NCI-H526 (cell line): ENCODE data around the gene OSCAR.

Experiments used
- DNase-seq, 2 experiments: peaks; one replicate each; lab custom pipeline; 2025; lab: John Stamatoyannopoulos, UW

OSCAR gene, protein sequence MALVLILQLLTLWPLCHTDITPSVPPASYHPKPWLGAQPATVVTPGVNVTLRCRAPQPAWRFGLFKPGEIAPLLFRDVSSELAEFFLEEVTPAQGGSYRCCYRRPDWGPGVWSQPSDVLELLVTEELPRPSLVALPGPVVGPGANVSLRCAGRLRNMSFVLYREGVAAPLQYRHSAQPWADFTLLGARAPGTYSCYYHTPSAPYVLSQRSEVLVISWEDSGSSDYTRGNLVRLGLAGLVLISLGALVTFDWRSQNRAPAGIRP

DNA sequence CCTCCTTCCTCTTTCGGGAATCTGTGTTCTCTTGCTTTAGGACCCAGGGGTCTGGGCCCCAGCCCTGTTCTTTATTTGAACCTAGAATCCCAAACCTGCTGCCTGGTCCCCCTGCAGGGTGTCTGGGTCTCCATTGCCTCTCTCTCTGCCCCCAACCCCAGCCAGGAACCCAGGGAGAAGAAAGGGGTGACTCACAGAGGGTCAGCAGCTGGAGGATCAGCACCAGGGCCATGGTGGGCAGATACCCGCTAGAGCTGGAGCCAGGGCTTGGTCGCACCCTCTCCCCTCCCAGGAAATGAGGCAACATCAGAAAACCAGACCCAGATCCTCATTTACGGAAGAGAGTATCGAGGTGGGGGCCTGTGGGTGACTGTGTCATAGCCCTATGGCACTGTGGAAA, at the start of gene OSCAR:
Gene OSCAR, minus strand, starts transcription at position 243 of the 400 bp plus-strand sequence. Its CDS starts 11 bp downstream, at position 232.
- no peak for DNase-seq

DNA sequence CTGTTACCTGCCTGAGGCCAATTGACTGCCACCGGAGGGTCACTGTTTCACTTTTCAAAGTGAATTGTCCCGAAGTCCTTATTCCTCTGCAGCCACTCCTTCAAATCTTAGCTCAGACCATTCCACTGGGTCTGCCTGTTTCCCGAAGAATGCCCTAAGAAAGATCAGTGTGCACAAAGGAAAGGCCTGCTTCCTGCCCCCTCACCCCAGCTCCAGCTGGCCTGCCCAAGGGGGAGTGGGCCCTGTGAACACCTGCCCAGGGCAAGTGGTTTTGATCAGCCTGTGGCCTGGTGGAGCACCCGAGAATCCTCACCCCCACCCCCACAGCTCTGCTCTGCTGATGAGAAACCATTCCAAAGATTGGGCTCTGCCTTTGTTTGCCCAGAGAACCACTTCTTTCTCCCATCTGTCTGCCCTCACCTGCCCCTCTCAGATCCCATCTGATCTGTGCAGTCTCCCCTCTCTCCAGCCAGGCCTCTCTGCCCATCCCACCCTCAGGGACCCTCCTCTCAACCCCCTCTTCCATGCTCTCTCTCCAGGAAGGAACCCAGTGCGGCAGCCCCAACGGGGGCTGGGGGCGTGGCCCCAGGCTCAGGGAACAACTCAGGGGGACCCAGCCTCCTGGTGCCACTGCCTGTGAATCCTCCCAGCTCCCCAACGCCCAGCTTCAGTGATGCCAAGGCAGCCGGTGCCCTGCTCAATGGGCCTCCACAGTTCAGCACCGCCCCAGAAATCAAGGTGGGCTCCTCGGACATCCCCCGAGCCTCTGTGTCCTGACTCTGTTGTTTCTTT, 48.6 kb upstream of the OSCAR start:
- no peak for DNase-seq

- DNase-seq: no peak
These were observed 47.6 kb upstream of the OSCAR start for GRCh38 chr19:54148158-54148557.

DNA sequence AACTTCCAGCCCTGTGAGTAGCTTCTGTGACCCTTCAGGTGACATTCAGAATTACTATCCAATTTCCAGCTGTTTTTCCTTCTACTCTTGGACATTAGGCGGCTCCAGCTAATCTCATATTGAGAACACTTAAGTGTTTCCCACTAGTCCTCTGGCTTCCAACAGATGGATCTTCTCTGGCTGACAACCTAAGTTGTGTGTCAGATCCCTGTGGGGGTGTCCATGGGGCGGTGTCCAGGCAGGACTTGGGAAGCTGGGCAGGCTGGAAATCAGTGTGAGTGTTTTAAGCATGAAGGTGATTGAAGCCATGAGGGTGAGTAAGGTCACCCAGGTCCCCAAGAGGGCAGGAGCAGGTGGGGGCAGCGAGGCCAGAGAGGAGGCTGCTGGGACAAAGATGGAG, 47.1 kb upstream of the OSCAR start:
- no peak for DNase-seq

- no peak for DNase-seq
These were observed 45.0 kb upstream of the OSCAR start for GRCh38 chr19:54145541-54146158.

DNA sequence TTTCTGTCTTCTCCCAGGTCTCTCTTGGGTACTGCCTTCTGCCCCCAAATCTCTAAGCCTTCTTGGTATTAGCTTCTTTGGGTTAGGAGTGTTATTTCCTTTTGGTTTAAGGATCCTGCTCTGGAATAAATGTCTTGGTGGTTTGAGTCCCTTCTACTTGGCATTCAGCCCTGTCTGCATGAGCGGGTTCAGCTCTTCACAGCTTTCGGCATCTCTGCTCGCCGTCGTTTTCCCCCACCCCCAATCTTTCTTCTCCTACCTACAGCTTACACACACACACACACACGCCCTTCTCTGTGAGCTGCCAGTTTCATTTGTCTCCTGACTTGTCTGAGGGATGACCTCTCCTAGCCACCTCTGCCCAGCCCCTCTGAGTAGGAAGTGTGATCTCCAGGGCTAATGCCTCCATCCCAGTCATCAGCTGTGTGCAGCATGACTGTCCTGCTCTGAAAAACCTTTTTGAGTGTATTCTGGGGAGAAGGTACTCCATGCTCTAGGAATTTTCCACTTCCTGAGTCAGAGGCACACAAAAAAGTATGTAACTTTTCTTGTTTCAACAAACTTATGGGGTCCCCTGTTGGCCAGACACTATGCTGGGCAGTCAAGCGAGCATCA, 41.7 kb upstream of the OSCAR start:
- no peak for DNase-seq

GRCh38 chr19:54141356-54141755, 40.8 kb upstream of the OSCAR start:
- DNase-seq: no peak

DNA sequence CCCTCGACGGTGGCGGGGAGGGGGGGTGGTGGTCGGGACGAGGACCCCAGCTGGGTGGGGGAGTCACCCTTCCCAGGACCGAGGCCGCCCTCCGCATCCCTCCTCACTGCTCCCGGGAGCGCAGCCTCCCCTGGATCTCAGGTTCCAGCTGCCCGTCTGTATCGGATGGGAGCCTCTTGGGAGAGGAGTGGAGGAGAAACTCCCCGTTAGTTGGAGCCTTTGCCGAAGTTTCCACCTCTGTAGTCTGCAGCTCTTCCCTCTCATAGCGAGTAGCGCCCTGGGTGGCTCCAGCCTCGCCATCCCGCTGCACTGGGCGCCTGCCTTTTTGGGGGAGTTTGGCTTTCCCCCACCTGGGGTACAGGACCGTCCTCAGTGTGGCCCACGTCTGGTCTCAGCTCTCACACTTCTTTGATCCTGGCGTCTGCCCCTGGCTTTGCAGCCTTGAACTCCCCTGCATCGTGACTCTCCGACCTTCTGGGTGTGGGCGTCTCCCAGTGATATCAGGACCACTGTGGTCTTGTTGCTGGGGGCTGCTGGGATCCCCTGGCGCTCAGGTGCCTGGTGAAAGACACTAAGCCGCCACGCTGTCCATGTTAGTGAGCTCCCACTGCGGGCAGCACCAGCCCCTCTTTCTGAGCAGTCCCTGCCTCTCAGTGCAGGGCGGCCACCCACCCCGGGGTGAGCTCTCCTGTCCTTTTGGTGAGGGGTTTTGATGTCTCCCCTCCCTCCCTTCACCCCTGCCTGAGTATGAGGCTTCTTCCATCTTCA, 38.1 kb upstream of the OSCAR start:
- DNase-seq: peak in 1 of 2 experiments; percentile 53

- DNase-seq: peak in 1 of 2 experiments; percentile 53
These were observed 37.3 kb upstream of the OSCAR start, which contains the start of gene CNOT3 for GRCh38 chr19:54137699-54138488. Gene CNOT3 (plus strand): TSS chr19:54137762. CDS start chr19:54142979, 5,217 bp downstream.

DNA sequence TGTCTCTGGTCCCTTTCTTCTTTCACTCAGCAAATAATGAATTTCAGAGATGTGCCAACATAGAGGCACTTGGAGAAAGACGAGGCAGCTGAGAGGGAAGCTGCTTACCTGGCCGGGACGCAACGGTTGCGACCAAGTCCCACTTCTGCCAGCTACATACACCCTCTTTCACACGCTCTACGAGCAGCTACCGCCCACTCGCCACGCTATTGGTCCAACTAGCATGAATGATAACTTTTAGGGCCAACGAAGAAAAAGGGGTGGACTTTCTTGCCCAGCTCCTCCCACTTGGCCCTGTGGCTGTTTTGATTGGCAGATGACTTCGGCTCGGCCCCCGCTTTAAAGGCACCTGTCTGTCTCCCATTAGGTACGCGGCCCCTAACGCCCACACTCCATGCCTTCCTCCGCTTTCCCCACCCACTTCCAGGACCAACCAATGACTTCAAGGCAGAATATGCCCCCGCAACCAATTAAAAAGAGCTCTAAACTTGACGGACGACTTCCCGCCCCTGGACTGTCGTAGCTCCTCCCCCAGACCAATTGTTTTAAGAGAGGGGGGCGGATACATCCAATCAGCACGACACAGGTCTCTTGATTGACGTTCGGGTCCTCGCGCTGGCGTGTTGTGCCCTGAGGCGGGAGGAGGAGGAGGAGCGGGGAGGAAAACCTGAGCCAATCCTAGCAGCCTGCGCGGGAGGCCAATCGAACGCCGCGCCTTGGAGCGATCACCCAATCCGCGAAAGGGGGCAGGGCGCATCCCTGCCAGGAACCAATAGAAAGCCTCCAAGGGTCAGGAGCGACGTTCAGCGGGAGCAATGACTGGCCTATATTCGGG, 36.5 kb upstream of the OSCAR start:
- peak; percentile 100 for DNase-seq

DNA sequence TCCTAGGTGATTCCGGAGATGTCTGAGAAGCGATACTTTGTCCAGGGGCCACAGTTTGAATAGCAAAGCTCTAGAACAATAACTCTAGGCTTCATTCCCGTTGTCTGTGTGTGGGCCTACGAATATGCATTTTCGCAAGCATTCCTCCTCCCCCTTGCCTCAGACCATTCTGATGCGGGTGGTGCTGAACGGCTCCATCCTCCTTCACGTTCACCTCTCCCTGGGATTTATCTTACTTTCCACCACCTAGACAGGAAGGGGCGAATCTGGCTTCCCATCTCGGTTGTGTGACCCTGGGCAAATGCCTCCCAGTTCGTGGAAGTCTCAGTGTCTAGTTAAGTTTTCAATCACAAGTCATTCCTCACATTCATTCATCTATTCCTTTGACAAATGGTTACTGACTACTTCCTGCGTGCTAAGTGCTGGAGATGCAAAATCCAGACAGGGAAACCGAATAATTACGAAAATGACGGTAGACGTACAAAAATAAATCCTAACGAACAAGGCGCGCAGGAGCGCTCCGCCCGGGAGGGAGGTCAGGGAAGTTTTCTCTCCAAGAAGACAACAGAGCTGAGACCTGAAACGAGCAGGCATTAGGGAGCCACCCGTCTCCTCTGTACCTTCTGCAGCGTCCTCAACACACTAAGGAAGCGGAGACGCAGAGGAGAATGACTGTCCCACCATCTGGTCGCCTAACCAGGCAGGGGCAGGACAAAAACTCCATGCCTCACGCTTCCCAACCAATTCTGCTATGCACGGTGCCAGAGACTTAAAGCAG, 35.7 kb upstream of the OSCAR start:
- peak; percentile 71 to 78 for DNase-seq

GRCh38 chr19:54133957-54134590, 33.5 kb upstream of the OSCAR start:
- DNase-seq: no peak

DNA sequence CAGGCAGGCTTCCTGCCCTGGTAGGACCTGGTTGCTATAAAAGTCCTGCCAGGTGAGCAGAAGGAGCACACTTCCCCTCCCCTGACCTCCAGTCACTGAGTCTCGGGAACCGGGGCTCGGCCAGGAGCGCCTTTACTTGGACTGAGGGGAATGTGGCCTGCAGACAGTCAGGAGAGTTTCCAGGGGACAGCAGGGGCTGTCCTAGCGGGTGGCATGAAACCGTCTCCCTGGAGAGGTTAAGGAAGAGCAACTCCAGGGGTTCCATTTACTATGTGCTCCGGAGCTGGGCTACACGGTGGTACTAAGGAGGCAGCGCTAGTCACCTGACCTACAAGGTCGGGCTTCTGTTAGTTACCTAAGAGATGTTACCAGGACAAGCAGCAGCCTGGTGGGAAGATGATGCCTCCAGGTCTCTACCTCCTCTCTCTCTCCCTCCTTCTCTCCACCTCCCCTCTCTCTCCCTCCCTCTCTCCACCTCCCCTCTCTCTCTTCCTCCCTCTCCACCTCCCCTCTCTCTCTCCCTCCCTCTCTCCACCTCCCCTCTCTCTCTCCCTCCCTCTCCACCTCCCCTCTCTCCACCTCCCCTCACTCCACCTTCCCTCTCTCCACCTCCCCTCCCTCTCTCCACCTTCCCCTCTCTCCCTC, 32.8 kb upstream of the OSCAR start:
- DNase-seq: peak in 1 of 2 experiments; percentile 26

GRCh38 chr19:54129617-54129996, 29.0 kb upstream of the OSCAR start:
- no peak for DNase-seq

- no peak for DNase-seq
These were observed 28.4 kb upstream of the OSCAR start for GRCh38 chr19:54128796-54129616.

GRCh38 chr19:54128441-54128725, 27.8 kb upstream of the OSCAR start:
- no peak for DNase-seq

GRCh38 chr19:54127688-54128440, 27.3 kb upstream of the OSCAR start:
- DNase-seq: no peak
